K562 (cell line): ENCODE measurements around the gene CD8A. TPM values are rescaled to one million over a fixed set of nuclear protein-coding genes. Genes with fewer than 3 reads are reported as not detected.

Experiments
- E2F3 ChIP-seq: fragments of 250-450 bp; sonication (Bioruptor Pico); IDR thresholded peaks from 2 replicates; pipeline ENCODE4 v1.4.0; 2020; ENCODE audit warnings: mild to moderate bottlenecking
- TOE1 ChIP-seq, 2 experiments: fragments of 450-650 bp in 1 of 2; sonication (generic) in 1 of 2; formaldehyde crosslinking in 1 of 2; IDR thresholded peaks; 2 replicates each; pipeline versions ENCODE4 v1.7.1 to v1.8.0; 2016 to 2022; ENCODE audit warnings: borderline replicate concordance in 2 of 2, mild to moderate bottlenecking in 2 of 2, antibody characterized with exemption in 1 of 2, inconsistent platforms in 1 of 2, low read depth in 1 of 2, missing genetic modification reagents in 1 of 2, moderate library complexity in 1 of 2
- polyA plus RNA-seq, 8 experiments: library from polyadenylated mRNA; depleted of rRNA in 4 of 8; stranded (reverse) in 5 of 8; unstranded in 3 of 8; fragments of >200 nt; fragmentation: Nextera tagmentation in 2 of 8; fragmentation: Illumina TruSeq in 1 of 8; extraction: Ambion mirVana in 2 of 8; extraction: Trizol in 1 of 8; gene quantifications; 2 replicates each; pipeline versions ENCODE4 v1.2.1 to v1.2.3, GENCODE V29; 2011 to 2014; ENCODE audit warnings: inconsistent platforms in 1 of 8, missing spikeins in 1 of 8
- total RNA-seq, 7 experiments: library from RNA; depleted of rRNA in 6 of 7; stranded (reverse); fragments of >200 nt in 6 of 7; fragmentation: Illumina TruSeq in 2 of 7; extraction: Trizol in 2 of 7; gene quantifications; 2 replicates each; pipeline versions ENCODE4 v1.2.1 to v1.2.3, GENCODE V29; 2011 to 2021; ENCODE audit warnings: low replicate concordance in 1 of 7
- TF ChIP-seq, protein P1 (sequence below): sonication (generic); formaldehyde crosslinking; IDR thresholded peaks from 2 replicates; pipeline ENCODE4 v1.8.0; 2023; ENCODE audit warnings: missing genetic modification reagents, mild to moderate bottlenecking, borderline replicate concordance
- TF ChIP-seq, protein P2 (sequence below): IDR thresholded peaks from 2 replicates; pipeline ENCODE4 v1.6.1; 2014; ENCODE audit warnings: antibody characterized with exemption
- TF ChIP-seq, protein P3 (sequence below): sonication (generic); formaldehyde crosslinking; IDR thresholded peaks from 2 replicates; pipeline ENCODE4 v1.9.0; 2022; ENCODE audit warnings: mild to moderate bottlenecking, missing genetic modification reagents
- TF ChIP-seq, protein P4 (sequence below): fragments of 250-450 bp; sonication (Bioruptor Pico); IDR thresholded peaks from 2 replicates; pipeline ENCODE4 v1.9.0; 2021; ENCODE audit warnings: mild to moderate bottlenecking
- TF ChIP-seq, protein P5 (sequence below): fragments of 450-650 bp; formaldehyde crosslinking; IDR thresholded peaks from 2 replicates; pipeline ENCODE4 v1.4.0; 2020; ENCODE audit warnings: mild to moderate bottlenecking, mixed read lengths

The CD8A gene
- total and polyA plus RNA-seq, 9 of the 15 experiments (the other 6 are each of a cell fraction or from before 2014, with no cell fraction given), result 0.07 TPM; not detected in 8

DNA sequence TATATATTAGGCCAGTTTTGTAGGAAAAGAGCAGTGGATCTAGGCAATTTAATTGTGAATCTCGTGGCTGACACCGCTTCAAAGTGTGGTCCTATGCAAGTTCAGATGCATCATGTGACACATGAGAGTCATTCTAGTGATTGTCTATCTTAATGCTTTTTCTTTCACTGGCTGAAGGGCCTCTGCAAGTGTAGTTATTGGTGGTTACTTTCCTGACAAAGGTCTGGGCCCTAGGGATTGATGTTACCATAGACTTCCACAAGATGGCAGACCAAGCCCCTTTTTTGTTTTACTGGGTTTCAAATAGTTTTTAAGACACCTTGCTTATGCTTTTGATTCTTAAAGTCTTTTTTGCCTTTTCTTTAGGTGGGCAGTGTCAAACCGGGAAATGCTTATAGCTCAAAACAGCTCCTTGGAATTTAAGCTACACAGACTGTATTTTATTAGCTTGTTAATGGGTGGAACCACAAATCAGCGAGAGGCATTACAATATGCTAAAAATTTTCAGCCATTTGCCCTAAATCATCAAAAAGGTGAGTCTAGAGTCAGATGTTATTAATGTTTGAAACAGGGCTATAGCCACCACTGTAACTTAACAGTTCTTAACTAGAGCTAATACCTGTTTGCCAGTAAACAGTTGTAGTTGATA lies 25.9 kb downstream of the CD8A start (continued):
- TF ChIP-seq E2F3 (no peak), TOE1 (IDR thresholded peaks at IDR 0.05; ENCODE audit: borderline replicate concordance) (peak; percentile 52; the same call in 1 of the 2 replicates), TOE1 (CRISPR knock-in tag; IDR thresholded peaks at IDR 0.05; ENCODE audit: borderline replicate concordance, low read depth) (no peak)
- TF ChIP-seq, protein P1, sequence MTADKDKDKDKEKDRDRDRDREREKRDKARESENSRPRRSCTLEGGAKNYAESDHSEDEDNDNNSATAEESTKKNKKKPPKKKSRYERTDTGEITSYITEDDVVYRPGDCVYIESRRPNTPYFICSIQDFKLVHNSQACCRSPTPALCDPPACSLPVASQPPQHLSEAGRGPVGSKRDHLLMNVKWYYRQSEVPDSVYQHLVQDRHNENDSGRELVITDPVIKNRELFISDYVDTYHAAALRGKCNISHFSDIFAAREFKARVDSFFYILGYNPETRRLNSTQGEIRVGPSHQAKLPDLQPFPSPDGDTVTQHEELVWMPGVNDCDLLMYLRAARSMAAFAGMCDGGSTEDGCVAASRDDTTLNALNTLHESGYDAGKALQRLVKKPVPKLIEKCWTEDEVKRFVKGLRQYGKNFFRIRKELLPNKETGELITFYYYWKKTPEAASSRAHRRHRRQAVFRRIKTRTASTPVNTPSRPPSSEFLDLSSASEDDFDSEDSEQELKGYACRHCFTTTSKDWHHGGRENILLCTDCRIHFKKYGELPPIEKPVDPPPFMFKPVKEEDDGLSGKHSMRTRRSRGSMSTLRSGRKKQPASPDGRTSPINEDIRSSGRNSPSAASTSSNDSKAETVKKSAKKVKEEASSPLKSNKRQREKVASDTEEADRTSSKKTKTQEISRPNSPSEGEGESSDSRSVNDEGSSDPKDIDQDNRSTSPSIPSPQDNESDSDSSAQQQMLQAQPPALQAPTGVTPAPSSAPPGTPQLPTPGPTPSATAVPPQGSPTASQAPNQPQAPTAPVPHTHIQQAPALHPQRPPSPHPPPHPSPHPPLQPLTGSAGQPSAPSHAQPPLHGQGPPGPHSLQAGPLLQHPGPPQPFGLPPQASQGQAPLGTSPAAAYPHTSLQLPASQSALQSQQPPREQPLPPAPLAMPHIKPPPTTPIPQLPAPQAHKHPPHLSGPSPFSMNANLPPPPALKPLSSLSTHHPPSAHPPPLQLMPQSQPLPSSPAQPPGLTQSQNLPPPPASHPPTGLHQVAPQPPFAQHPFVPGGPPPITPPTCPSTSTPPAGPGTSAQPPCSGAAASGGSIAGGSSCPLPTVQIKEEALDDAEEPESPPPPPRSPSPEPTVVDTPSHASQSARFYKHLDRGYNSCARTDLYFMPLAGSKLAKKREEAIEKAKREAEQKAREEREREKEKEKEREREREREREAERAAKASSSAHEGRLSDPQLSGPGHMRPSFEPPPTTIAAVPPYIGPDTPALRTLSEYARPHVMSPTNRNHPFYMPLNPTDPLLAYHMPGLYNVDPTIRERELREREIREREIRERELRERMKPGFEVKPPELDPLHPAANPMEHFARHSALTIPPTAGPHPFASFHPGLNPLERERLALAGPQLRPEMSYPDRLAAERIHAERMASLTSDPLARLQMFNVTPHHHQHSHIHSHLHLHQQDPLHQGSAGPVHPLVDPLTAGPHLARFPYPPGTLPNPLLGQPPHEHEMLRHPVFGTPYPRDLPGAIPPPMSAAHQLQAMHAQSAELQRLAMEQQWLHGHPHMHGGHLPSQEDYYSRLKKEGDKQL (CRISPR knock-in tag), result no peak
- TF ChIP-seq, protein P2, sequence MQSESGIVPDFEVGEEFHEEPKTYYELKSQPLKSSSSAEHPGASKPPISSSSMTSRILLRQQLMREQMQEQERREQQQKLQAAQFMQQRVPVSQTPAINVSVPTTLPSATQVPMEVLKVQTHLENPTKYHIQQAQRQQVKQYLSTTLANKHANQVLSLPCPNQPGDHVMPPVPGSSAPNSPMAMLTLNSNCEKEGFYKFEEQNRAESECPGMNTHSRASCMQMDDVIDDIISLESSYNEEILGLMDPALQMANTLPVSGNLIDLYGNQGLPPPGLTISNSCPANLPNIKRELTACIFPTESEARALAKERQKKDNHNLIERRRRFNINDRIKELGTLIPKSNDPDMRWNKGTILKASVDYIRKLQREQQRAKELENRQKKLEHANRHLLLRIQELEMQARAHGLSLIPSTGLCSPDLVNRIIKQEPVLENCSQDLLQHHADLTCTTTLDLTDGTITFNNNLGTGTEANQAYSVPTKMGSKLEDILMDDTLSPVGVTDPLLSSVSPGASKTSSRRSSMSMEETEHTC, result no peak
- TF ChIP-seq, protein P3, sequence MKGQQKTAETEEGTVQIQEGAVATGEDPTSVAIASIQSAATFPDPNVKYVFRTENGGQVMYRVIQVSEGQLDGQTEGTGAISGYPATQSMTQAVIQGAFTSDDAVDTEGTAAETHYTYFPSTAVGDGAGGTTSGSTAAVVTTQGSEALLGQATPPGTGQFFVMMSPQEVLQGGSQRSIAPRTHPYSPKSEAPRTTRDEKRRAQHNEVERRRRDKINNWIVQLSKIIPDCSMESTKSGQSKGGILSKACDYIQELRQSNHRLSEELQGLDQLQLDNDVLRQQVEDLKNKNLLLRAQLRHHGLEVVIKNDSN (CRISPR knock-in tag), result peak; percentile 14; the same call in 1 of the 2 replicates
- TF ChIP-seq, protein P4, sequence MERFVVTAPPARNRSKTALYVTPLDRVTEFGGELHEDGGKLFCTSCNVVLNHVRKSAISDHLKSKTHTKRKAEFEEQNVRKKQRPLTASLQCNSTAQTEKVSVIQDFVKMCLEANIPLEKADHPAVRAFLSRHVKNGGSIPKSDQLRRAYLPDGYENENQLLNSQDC (CRISPR knock-in tag), result no peak
- TF ChIP-seq, protein P5, sequence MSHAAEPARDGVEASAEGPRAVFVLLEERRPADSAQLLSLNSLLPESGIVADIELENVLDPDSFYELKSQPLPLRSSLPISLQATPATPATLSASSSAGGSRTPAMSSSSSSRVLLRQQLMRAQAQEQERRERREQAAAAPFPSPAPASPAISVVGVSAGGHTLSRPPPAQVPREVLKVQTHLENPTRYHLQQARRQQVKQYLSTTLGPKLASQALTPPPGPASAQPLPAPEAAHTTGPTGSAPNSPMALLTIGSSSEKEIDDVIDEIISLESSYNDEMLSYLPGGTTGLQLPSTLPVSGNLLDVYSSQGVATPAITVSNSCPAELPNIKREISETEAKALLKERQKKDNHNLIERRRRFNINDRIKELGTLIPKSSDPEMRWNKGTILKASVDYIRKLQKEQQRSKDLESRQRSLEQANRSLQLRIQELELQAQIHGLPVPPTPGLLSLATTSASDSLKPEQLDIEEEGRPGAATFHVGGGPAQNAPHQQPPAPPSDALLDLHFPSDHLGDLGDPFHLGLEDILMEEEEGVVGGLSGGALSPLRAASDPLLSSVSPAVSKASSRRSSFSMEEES, result peak; percentile 81
